Activated CD4-positive, alpha-beta memory T cell treated with anti-CD3 and anti-CD28 coated beads, Interleukin-2, amount 10 ng/mL, durations not matched to agents 7 days and 5 days (primary cell): ENCODE measurements around the gene SEMA3B. TPM values are rescaled to one million over a fixed set of nuclear protein-coding genes. Genes with fewer than 3 reads are reported as not detected.

ENCODE experiments used
- CTCF ChIA-PET: fragments of 350-600 bp; sonication (Branson Sonifier 250); formaldehyde crosslinking; loops from one replicate; lab custom pipeline; 2021; ENCODE audit warnings: antibody characterized with exemption, inconsistent platforms; lab: Charles Lee
- POLR2A ChIA-PET: fragments of 350-600 bp; sonication (Branson Sonifier 250); formaldehyde crosslinking; loops from one replicate; lab custom pipeline; 2021; ENCODE audit warnings: antibody characterized with exemption; lab: Charles Lee
- DNase-seq: peaks from one replicate; pipeline ENCODE4 v3.0.0-alpha.2; 2020
- H3K27ac Mint-ChIP-seq: one replicate; pipeline ENCODE4 v1.8.0; 2021; ENCODE audit warnings: mild to moderate bottlenecking, mixed read lengths
- H3K27me3 Mint-ChIP-seq: one replicate; pipeline ENCODE4 v1.8.0; 2021; ENCODE audit warnings: mixed read lengths
- H3K36me3 Mint-ChIP-seq: one replicate; pipeline ENCODE4 v1.8.0; 2021; ENCODE audit warnings: low read depth, mixed read lengths
- H3K4me1 Mint-ChIP-seq: one replicate; pipeline ENCODE4 v1.8.0; 2021; ENCODE audit warnings: mixed read lengths
- H3K4me3 Mint-ChIP-seq: one replicate; pipeline ENCODE4 v1.8.0; 2021; ENCODE audit warnings: mild to moderate bottlenecking, mixed read lengths
- H3K9me3 Mint-ChIP-seq: one replicate; pipeline ENCODE4 v1.8.0; 2021; ENCODE audit warnings: mixed read lengths
- total RNA-seq, 2 experiments: library from RNA; stranded (reverse); gene quantifications; one replicate each; pipeline ENCODE4 v1.2.3, GENCODE V29; 2021

SEMA3B gene
- total RNA-seq, 2 experiments from 2014 or later, result 0.38 to 0.55 TPM

DNA sequence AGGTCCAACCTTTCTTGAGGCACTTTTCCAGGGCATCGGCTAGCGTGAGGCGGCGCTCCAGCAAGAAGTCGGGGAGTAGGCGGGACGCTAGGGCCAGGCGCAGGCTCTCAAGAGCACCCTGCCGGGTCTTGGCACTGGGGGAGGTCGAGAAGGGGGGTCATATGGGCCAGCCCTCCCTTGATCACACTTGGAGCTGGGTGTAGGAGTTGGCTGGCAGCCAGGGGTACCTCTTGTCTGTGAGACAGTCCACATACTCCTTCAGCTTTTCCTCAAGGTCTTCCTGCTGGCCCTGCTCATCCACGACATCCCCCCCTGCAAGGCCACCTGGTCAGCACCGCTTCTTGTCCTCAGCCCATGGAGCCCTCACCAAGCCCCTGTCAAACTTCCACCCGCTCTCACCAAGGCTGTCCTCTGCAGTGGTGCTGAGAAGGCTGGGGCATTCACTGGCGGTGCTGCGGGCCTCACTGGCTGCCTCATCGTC, 21.3 kb downstream of the SEMA3B start:
- H3K27ac Mint-ChIP-seq, result no peak overlapping the region
- peaks cover 27% of the 10 kb centered on the region for H3K4me1 Mint-ChIP-seq
- ChIA-PET CTCF (interaction anchor here (2.5 kb wide), 1 partner anchor 9 kb away, joined by 9 read pairs; the partner anchor contains the start of genes HYAL3 and NAA80), POLR2A (interaction anchor here (1.0 to 1.6 kb wide), 3 partner anchors 23 to 47 kb away, joined by 3 to 5 read pairs (median 4); no protein-coding TSS in a partner anchor)
- no peak overlapping the region for H3K4me3 Mint-ChIP-seq
- DNase-seq, result no peak
- H3K27me3 Mint-ChIP-seq, result no peaks in the 10 kb centered on the region
- no peaks in the 10 kb centered on the region for H3K9me3 Mint-ChIP-seq
- peaks cover 17% of the 10 kb centered on the region for H3K36me3 Mint-ChIP-seq

DNA sequence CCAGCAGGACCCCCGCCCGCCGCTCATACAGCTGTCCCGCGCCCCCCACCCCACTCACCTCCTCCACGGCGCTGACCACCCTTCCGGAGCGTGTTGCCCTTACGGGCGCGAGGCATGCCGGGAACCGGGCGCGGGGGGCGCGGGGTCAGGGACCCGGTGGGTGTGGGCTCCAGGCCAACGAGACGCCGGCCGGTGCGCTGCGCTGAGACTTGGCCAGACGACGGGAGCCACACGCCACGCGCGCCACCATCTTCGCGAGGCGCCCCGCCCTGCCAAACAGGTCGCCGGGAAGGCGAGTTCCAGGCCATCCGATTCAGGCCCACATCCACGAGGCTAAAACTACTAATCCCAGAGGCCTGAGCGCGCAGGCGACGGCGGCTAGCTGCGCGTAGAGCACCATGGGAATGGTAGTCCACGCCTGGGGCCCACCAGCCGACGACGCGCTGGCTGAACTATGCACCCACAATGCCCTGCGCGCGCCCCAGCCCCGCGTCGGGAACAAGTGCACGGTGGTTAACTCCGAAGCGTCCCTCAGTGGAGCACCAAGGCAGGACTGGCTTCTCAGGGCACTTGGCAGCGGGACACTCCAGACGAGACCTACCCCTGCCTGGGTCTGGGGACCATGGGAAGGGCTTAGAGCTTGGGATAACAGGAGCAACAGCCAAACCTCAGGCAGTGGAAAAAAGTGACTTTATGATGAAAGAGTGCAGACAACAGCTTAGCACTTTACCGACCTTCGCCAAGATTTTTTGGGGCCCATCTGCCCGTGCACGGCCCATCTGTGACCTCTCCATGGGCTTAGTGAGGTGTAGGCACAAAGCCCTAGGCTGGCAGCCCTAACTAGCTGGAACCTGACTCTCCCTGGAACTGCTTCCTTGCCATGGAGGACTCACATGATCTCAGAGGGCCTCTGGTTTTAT, 23.5 kb downstream of the SEMA3B start, which contains the start of gene IFRD2:
Gene IFRD2, minus strand, starts transcription at position 271 of the 920 bp plus-strand sequence. Its CDS starts 155 bp downstream, at position 116.
- Mint-ChIP-seq H3K4me3 (peak within 1 kb of the TSS; percentile 81), H3K9me3 (no peaks in the 10 kb centered on the region), H3K27me3 (no peaks in the 10 kb centered on the region), H3K4me1 (peaks cover 38% of the 10 kb centered on the region), H3K27ac (peak within 1 kb of the TSS; percentile 91), H3K36me3 (peaks cover 26% of the 10 kb centered on the region)
- ChIA-PET CTCF (interaction anchor here (0.7 to 2.5 kb wide), 12 partner anchors 11 to 66 kb away, joined by 3 to 12 read pairs (median 4); no protein-coding TSS in a partner anchor), POLR2A (interaction anchor here (0.7 to 2.8 kb wide), 22 partner anchors 7 to 310 kb away, joined by 3 to 22 read pairs (median 4); partner anchors contain the start of genes CYB561D2, HYAL1, HYAL3 and LSMEM2)
- peak; percentile 97 for DNase-seq

- Mint-ChIP-seq H3K4me3 (peak overlapping the region; percentile 81), H3K9me3 (no peaks in the 10 kb centered on the region), H3K36me3 (peaks cover 27% of the 10 kb centered on the region), H3K27me3 (no peaks in the 10 kb centered on the region), H3K4me1 (peaks cover 46% of the 10 kb centered on the region), H3K27ac (peak overlapping the region; percentile 91)
- CTCF ChIA-PET, result interaction anchor here (0.8 to 2.5 kb wide), 6 partner anchors 12 to 47 kb away, joined by 3 to 12 read pairs (median 4); partner anchors contain the start of gene TUSC2
- DNase-seq, result no peak
- POLR2A ChIA-PET, result interaction anchor here (0.7 to 2.8 kb wide), 13 partner anchors 10 to 309 kb away, joined by 3 to 22 read pairs (median 5); partner anchors contain the start of genes CYB561D2, HYAL1, NPRL2 and RASSF1
These were observed 24.3 kb downstream of the SEMA3B start for GRCh38 chr3:50293079-50293801.

DNA sequence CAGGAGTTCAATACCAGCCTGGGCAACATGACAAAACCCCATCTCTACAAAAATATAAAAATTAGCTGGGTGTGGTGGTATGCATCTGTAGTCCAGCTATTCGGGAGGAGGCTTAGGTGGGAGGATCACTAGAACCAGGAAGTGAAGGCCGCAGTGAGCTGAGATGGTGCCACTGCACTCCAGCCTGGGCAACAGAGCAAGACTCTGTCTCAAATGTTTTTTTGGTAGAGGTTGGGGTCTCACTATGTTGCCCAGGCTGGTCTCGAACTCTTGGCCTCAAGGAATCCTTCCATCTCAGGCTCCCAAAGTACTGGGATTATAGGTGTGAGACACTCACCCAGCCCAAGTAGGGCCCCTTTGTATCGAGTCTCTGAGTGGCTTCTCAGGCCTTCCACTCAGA, 25.1 kb downstream of the SEMA3B start:
- H3K4me3 Mint-ChIP-seq, result no peak overlapping the region
- H3K27me3 Mint-ChIP-seq, result no peaks in the 10 kb centered on the region
- H3K27ac Mint-ChIP-seq, result no peak overlapping the region
- CTCF ChIA-PET, result interaction anchor here (0.9 kb wide), 1 partner anchor 34 kb away, joined by 3 read pairs; the partner anchor contains the start of gene TUSC2
- peaks cover 22% of the 10 kb centered on the region for H3K36me3 Mint-ChIP-seq
- DNase-seq, result no peak
- H3K9me3 Mint-ChIP-seq, result no peaks in the 10 kb centered on the region
- peaks cover 47% of the 10 kb centered on the region for H3K4me1 Mint-ChIP-seq
- POLR2A ChIA-PET, result interaction anchor here (1.1 kb wide), 2 partner anchors 43 to 45 kb away, joined by 5 to 6 read pairs; no protein-coding TSS in a partner anchor

GRCh38 chr3:50294492-50295403, 25.8 kb downstream of the SEMA3B start:
- CTCF ChIA-PET, result interaction anchor here (0.6 kb wide), 1 partner anchor 86 kb away, joined by 3 read pairs; no protein-coding TSS in a partner anchor
- Mint-ChIP-seq H3K27ac (no peak overlapping the region), H3K36me3 (peaks cover 16% of the 10 kb centered on the region), H3K9me3 (no peaks in the 10 kb centered on the region), H3K4me3 (no peak overlapping the region), H3K4me1 (peaks cover 44% of the 10 kb centered on the region), H3K27me3 (no peaks in the 10 kb centered on the region)
- POLR2A ChIA-PET, result interaction anchor here (0.6 to 1.5 kb wide), 7 partner anchors 10 to 44 kb away, joined by 3 to 6 read pairs (median 3); partner anchors contain the start of genes LSMEM2 and TUSC2
- DNase-seq, result no peak

DNA sequence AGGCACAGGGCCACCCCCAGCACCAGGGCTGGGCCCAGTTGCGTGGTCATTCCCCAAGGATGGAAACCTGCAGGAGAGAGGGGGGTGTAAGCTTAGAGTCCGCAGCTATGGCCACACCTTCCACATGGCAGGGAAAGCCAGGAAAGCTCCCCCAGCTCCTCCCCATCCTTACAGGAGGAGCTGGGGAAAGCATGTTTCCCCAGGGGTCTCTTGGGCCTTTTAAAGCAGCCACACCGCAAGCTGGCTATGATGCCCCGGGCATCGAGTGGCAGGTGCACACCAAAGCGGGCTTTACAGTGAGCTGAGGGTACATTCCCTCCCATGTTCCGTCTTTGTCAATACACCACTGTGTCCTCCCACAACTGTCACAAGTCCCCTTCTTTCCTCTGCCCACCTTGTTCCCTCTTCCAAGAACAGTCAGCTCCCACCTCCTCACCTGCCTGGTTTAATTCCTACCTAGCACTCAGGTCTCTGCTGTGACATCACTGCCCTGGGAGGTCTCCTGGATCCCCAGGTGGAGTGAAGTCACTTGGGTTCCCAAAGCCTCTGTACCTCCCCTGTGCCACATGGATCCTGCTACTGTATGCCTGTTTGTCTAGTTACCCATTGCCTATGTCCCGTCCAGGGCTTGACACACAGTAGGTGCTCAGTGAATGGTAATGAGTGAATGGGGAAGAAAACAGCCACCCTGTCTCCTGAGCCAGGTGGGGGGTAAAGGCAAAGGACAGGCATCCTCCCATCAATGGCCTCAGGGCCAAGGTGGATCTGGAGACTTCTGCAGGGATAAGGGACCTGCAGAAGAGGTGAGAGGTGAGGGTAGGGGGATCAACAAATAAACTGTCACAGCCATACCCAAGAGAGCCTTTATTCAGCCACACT, 26.8 kb downstream of the SEMA3B start:
- Mint-ChIP-seq H3K36me3 (peaks cover 16% of the 10 kb centered on the region), H3K9me3 (no peaks in the 10 kb centered on the region), H3K27me3 (no peaks in the 10 kb centered on the region), H3K4me1 (peaks cover 48% of the 10 kb centered on the region), H3K4me3 (no peak overlapping the region), H3K27ac (peak overlapping the region; percentile 19)
- CTCF ChIA-PET, result interaction anchor here (0.6 kb wide), 2 partner anchors 87 to 233 kb away, joined by 3 read pairs; no protein-coding TSS in a partner anchor
- no peak for DNase-seq
- POLR2A ChIA-PET, result interaction anchor here (0.7 to 5.2 kb wide), 5 partner anchors 11 to 41 kb away, joined by 3 to 113 read pairs (median 3); partner anchors contain the start of genes LSMEM2 and TUSC2

DNA sequence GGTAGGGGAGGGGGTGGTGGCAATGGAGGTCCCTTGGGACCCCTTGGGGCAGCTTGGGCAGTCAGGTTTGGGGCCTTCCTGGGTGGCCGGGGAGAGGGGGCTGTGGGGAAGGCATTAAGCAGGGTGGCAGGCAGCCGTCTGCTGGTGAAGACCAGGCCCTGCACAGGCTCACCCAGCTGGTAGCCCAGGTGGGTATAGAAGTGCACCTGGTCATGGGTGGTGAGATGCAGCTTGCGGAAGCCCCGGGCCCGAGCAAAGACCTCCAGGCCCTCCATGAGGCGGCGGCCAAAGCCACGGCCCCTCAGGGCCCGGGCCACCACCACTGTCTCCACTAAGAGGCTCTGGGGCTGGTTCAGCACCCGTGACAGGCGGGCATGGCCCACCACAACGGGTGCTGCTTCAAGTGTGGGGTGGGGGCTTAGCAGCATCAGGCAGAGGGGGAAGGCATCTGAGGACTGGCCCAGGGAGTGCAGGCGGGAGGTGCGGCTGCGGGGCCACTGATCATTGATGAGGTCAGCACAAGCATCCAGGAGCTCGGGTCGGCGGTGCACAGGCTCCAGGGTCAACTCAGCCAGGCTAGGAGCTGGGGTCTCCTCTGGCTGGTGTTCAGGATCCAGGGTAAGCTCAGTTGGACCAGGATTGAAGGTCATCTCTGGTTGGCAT, 27.9 kb downstream of the SEMA3B start:
- POLR2A ChIA-PET, result interaction anchor here (3.8 to 6.3 kb wide), 4 partner anchors 21 to 44 kb away, joined by 21 to 150 read pairs (median 77); partner anchors contain the start of genes RASSF1, TUSC2 and ZMYND10
- Mint-ChIP-seq H3K27me3 (no peaks in the 10 kb centered on the region), H3K4me3 (peak overlapping the region; percentile 21), H3K4me1 (peaks cover 46% of the 10 kb centered on the region), H3K9me3 (no peaks in the 10 kb centered on the region), H3K27ac (no peak overlapping the region), H3K36me3 (peaks cover 13% of the 10 kb centered on the region)
- no peak for DNase-seq
- CTCF ChIA-PET, result interaction anchor here (0.7 to 4.2 kb wide), 2 partner anchors 27 to 40 kb away, joined by 3 to 82 read pairs; partner anchors contain the start of gene HYAL2

DNA sequence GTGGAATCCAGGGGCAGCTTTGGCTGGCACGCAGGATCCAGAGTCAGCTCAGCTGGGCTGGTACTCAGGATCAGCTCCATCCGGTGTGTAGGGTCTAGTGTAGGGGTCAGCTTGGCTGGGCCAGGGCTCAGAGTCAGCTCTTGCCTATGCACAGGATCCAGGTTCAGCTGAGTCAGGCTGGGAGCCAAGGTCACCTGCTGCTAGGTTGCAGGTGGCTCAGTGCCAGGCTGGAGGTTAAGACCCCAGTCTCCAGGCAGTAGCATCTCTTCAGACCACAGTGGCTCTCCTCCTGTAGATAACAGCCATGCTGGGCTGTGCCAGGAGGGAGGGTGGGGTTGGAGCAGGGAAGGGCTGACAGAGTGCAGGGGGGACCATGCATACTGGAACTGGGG, 28.4 kb downstream of the SEMA3B start:
- Mint-ChIP-seq H3K4me3 (peak overlapping the region; percentile 99), H3K4me1 (peaks cover 44% of the 10 kb centered on the region), H3K9me3 (no peaks in the 10 kb centered on the region), H3K36me3 (peaks cover 12% of the 10 kb centered on the region), H3K27ac (no peak overlapping the region), H3K27me3 (no peaks in the 10 kb centered on the region)
- CTCF ChIA-PET, result interaction anchor here (0.7 to 4.2 kb wide), 3 partner anchors 26 to 50 kb away, joined by 3 to 82 read pairs (median 17); partner anchors contain the start of gene HYAL2
- DNase-seq, result no peak
- POLR2A ChIA-PET, result interaction anchor here (1.1 to 6.3 kb wide), 6 partner anchors 20 to 77 kb away, joined by 4 to 150 read pairs (median 31); partner anchors contain the start of genes GNAI2, RASSF1, TUSC2 and ZMYND10

DNA sequence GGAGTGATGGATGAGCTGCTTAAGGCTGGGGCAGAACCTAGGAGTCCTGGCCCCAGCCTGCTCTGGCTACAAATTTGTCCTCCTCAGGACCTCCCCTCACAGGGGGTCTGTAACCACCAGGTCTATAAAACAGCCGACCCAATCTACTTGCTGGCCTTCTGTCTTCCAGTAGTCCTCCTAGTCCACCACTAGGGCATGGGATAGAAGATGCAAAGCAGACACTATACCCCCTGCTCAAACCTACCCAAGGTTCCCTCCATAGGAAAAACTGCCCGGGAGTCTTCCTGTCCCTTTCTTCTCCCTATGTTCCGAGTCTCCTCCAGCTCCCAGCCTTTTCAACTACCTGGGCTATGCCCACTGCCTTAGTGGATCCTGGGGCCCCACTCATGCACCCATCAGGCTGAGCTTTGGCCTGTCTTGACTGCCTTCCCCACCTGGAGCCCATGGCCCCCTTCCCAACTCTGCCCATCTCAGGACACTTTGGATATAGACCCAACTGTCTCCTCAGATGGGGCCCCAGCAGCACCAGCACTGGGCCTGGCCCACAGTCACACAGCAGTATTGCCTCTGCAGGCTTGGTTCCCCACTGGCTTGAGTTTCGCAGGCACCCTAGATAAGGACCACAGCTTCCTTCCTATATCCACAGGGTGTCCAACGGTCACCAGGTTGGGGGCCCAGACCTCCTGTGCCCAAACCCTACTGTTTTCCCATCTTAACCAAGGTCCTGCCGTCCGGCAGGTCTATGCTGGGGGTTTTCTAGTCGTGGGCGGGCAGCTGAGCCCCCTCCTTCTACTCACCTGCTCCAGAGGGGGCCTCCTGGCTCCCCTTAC, 29.2 kb downstream of the SEMA3B start:
- ChIA-PET CTCF (interaction anchor here (1.0 to 4.2 kb wide), 10 partner anchors 9 to 54 kb away, joined by 3 to 82 read pairs (median 8); partner anchors contain the start of genes HYAL2 and RASSF1), POLR2A (interaction anchor here (0.9 to 6.3 kb wide), 16 partner anchors 9 to 368 kb away, joined by 3 to 150 read pairs (median 6); partner anchors contain the start of genes CYB561D2, GNAI2, LSMEM2 and MON1A)
- Mint-ChIP-seq H3K4me1 (peaks cover 38% of the 10 kb centered on the region), H3K9me3 (no peaks in the 10 kb centered on the region), H3K27me3 (no peaks in the 10 kb centered on the region), H3K4me3 (peak overlapping the region; percentile 99), H3K27ac (peak overlapping the region; percentile 100), H3K36me3 (peaks cover 10% of the 10 kb centered on the region)
- DNase-seq, result no peak
